Neural progenitor cell (in vitro differentiated cells): ENCODE data around the gene DLEC1.

ENCODE experiments used
- CTCF ChIP-seq: fragments of 200-600 bp; sonication (generic); IDR thresholded peaks from 2 replicates; pipeline ENCODE4 v1.5.1; 2017; ENCODE audit warnings: antibody characterized with exemption, mild to moderate bottlenecking
- EZH2 ChIP-seq: fragments of 200-600 bp; sonication (generic); IDR thresholded peaks from 2 replicates; pipeline ENCODE4 v1.6.1; 2017; ENCODE audit warnings: antibody characterized with exemption, mild to moderate bottlenecking, moderate library complexity
- EZH2phosphoT487 ChIP-seq: fragments of 200-600 bp; sonication (generic); IDR thresholded peaks from 2 replicates; pipeline ENCODE4 v1.6.1; 2017; ENCODE audit warnings: antibody characterized with exemption

GRCh38 chr3:37997791-37998370 lies 41.1 kb upstream of the DLEC1 start:
- TF ChIP-seq CTCF, result no peak
- TF ChIP-seq EZH2, result no peak
- TF ChIP-seq EZH2phosphoT487, result no peak
